RWPE1 (cell line): ENCODE results near the gene RBM33.

ENCODE experiments used
- CTCF ChIA-PET: fragments of 350-600 bp; sonication (Branson Sonifier 250); formaldehyde crosslinking; extraction: SDS; loops from one replicate; lab custom pipeline; 2021; lab: Yijun Ruan, JAX
- POLR2A ChIA-PET: fragments of 400-600 bp; formaldehyde crosslinking; extraction: SDS; loops from one replicate; lab custom pipeline; 2020; ENCODE audit warnings: antibody characterized with exemption; ENCODE audit not compliant: low non-redundant PET; lab: Yijun Ruan, JAX
- DNase-seq: peaks from one replicate; pipeline ENCODE4 v3.0.0; 2012; ENCODE audit warnings: low spot score
- H3K27ac ChIP-seq: fragments of 450-650 bp; 2 replicates; pipeline ENCODE4 v1.5.1; 2017
- CTCF ChIP-seq: fragments of 450-650 bp; conservative IDR thresholded peaks from 2 replicates; pipeline ENCODE4 v1.5.1; 2017; ENCODE audit warnings: low read depth, mild to moderate bottlenecking

Gene RBM33

GRCh38 chr7:155755026-155755425, 110.6 kb downstream of the RBM33 start:
- no peak overlapping the region for H3K27ac ChIP-seq
- TF ChIP-seq CTCF = no peak
- CTCF ChIA-PET = no interaction called here

GRCh38 chr7:155756322-155756721, 111.9 kb downstream of the RBM33 start:
- H3K27ac ChIP-seq = no peak overlapping the region
- ChIA-PET POLR2A (no interaction called here), CTCF (no interaction called here)
- no peak for TF ChIP-seq CTCF
- DNase-seq = no peak

More at GRCh38 chr7:155755026-155755425, 110.6 kb downstream of the RBM33 start:
- POLR2A ChIA-PET = no interaction called here
- no peak for DNase-seq

- POLR2A ChIA-PET = no interaction called here
- no peak for DNase-seq
- TF ChIP-seq CTCF = no peak
- no peak overlapping the region for H3K27ac ChIP-seq
- CTCF ChIA-PET = no interaction called here
Observed at GRCh38 chr7:155758348-155758747, 113.9 kb downstream of the RBM33 start.

- ChIA-PET CTCF (no interaction called here), POLR2A (no interaction called here)
- H3K27ac ChIP-seq = no peak overlapping the region
- DNase-seq = no peak
- no peak for TF ChIP-seq CTCF
Observed at GRCh38 chr7:155759740-155760430, 115.4 kb downstream of the RBM33 start.

- no peak for DNase-seq
- no peak for TF ChIP-seq CTCF
- ChIA-PET CTCF (no interaction called here), POLR2A (no interaction called here)
- no peak overlapping the region for H3K27ac ChIP-seq
Observed at GRCh38 chr7:155761162-155761561, 116.7 kb downstream of the RBM33 start.

- ChIA-PET POLR2A (no interaction called here), CTCF (no interaction called here)
- no peak overlapping the region for H3K27ac ChIP-seq
- no peak for TF ChIP-seq CTCF
- DNase-seq = no peak
Observed at GRCh38 chr7:155762036-155762435, 117.6 kb downstream of the RBM33 start.
